NCI-H526 treated with DMSO at 0.1 percent for 48 hours (cell line): ENCODE measurements around the gene HUNK.
"Not testable (repeated sequence)": the region's sequence is repeated elsewhere in the genome, so short reads cannot be mapped to it uniquely, and the experiment has no call there.

Experiments
- DNase-seq: peaks from one replicate; lab custom pipeline; 2025; lab: John Stamatoyannopoulos, UW

Gene HUNK

GRCh38 chr21:31918250-31918775 is 45.5 kb downstream of the HUNK start:
- no peak for DNase-seq

GRCh38 chr21:31920275-31920674 is 47.5 kb downstream of the HUNK start:
- DNase-seq: no peak

GRCh38 chr21:31921079-31921478 is 48.3 kb downstream of the HUNK start:
- DNase-seq: no peak

- DNase-seq: no peak
These were observed 50.1 kb downstream of the HUNK start for GRCh38 chr21:31922881-31923280.

- DNase-seq: no peak
These were observed 50.9 kb downstream of the HUNK start for GRCh38 chr21:31923756-31924155.

GRCh38 chr21:31924548-31924947 is 51.7 kb downstream of the HUNK start:
- DNase-seq: no peak

- no peak for DNase-seq
These were observed 53.7 kb downstream of the HUNK start for GRCh38 chr21:31926498-31926897.

GRCh38 chr21:31927689-31928353 is 55.0 kb downstream of the HUNK start:
- no peak for DNase-seq

- DNase-seq: no peak
These were observed 55.8 kb downstream of the HUNK start for GRCh38 chr21:31928656-31929055.

GRCh38 chr21:31929548-31929947 is 56.7 kb downstream of the HUNK start:
- no peak for DNase-seq

- DNase-seq: no peak
These were observed 57.2 kb downstream of the HUNK start for GRCh38 chr21:31930001-31930400.

GRCh38 chr21:31931644-31932469 is 59.0 kb downstream of the HUNK start:
- no peak for DNase-seq

- no peak for DNase-seq
These were observed 59.6 kb downstream of the HUNK start for GRCh38 chr21:31932470-31932764.

- peak; percentile 50 for DNase-seq
These were observed 64.5 kb downstream of the HUNK start for GRCh38 chr21:31937303-31937702.

- no peak for DNase-seq
These were observed 65.8 kb downstream of the HUNK start for GRCh38 chr21:31938330-31939301.

GRCh38 chr21:31941694-31942093 is 68.9 kb downstream of the HUNK start:
- no peak for DNase-seq

- no peak for DNase-seq
These were observed 70.7 kb downstream of the HUNK start for GRCh38 chr21:31943561-31943960.

GRCh38 chr21:31945141-31945540 is 72.3 kb downstream of the HUNK start:
- DNase-seq: no peak

GRCh38 chr21:31945546-31945945 is 72.7 kb downstream of the HUNK start:
- DNase-seq: no peak

GRCh38 chr21:31946231-31946630 is 73.4 kb downstream of the HUNK start:
- no peak for DNase-seq

- not testable (repeated sequence) for DNase-seq
These were observed 74.2 kb downstream of the HUNK start for GRCh38 chr21:31946876-31947550.

- DNase-seq: no peak
These were observed 75.9 kb downstream of the HUNK start for GRCh38 chr21:31948676-31949075.
